HEK293 (cell line): Measurements from ENCODE around the gene ZNF865.

Experiments
- GLI4 ChIP-seq: fragments of 450-650 bp; formaldehyde crosslinking; IDR thresholded peaks from 2 replicates; pipeline ENCODE4 v1.5.1; 2016; ENCODE audit warnings: missing biosample characterization, missing genetic modification characterization
- HOXA7 ChIP-seq: sonication (generic); formaldehyde crosslinking; IDR thresholded peaks from 2 replicates; pipeline ENCODE4 v1.8.1; 2022; ENCODE audit warnings: missing genetic modification reagents, borderline replicate concordance
- MYNN ChIP-seq: fragments of 450-650 bp; formaldehyde crosslinking; IDR thresholded peaks from 2 replicates; pipeline ENCODE4 v1.5.1; 2016; ENCODE audit warnings: missing biosample characterization, missing genetic modification characterization, borderline replicate concordance
- ZNF174 ChIP-seq: fragments of 450-650 bp; formaldehyde crosslinking; IDR thresholded peaks from 2 replicates; pipeline ENCODE4 v1.5.0; 2017; ENCODE audit warnings: missing biosample characterization, mild to moderate bottlenecking, missing genetic modification characterization
- ZNF23 ChIP-seq: fragments of 450-650 bp; formaldehyde crosslinking; IDR thresholded peaks from 2 replicates; pipeline ENCODE4 v1.5.1; 2016; ENCODE audit warnings: missing biosample characterization, missing genetic modification characterization, borderline replicate concordance
- ZNF24 ChIP-seq: fragments of 450-650 bp; formaldehyde crosslinking; IDR thresholded peaks from 2 replicates; pipeline ENCODE4 v1.5.1; 2016; ENCODE audit warnings: missing biosample characterization, missing genetic modification characterization
- TF ChIP-seq, protein P1 (sequence below): fragments of 450-650 bp; formaldehyde crosslinking; IDR thresholded peaks from 2 replicates; pipeline ENCODE4 v1.5.1; 2016; ENCODE audit warnings: missing biosample characterization, missing genetic modification characterization
- TF ChIP-seq, protein P2 (sequence below): fragments of 450-650 bp; formaldehyde crosslinking; conservative IDR thresholded peaks from 2 replicates; pipeline ENCODE4 v1.5.1; 2016; ENCODE audit warnings: low read depth, missing biosample characterization, missing genetic modification characterization
- TF ChIP-seq, protein P3 (sequence below): fragments of 450-650 bp; formaldehyde crosslinking; IDR thresholded peaks from 2 replicates; pipeline ENCODE4 v1.5.1; 2016; ENCODE audit warnings: missing biosample characterization, missing genetic modification characterization

DNA sequence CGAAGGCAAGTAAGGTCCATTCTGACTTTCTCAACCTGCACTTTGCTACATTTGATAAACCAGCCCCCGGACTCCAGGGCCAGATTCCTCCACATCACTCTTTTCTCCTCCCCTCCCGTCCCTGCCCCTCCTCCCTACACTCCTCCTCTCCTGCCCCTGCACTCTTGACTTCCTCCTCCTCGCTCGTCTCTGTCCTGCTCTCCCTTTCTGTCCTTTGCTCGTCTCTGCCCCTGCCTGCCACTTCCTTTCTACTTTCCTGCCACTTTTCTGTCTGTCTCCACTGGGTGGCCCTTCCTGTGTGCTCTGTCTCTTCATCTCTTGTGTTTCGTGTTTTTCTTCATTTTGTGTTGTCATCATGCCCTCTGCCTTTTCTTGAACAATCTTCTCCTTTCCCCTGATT lies 56.4 kb downstream of the ZNF865 start:
- TF ChIP-seq, protein P1, sequence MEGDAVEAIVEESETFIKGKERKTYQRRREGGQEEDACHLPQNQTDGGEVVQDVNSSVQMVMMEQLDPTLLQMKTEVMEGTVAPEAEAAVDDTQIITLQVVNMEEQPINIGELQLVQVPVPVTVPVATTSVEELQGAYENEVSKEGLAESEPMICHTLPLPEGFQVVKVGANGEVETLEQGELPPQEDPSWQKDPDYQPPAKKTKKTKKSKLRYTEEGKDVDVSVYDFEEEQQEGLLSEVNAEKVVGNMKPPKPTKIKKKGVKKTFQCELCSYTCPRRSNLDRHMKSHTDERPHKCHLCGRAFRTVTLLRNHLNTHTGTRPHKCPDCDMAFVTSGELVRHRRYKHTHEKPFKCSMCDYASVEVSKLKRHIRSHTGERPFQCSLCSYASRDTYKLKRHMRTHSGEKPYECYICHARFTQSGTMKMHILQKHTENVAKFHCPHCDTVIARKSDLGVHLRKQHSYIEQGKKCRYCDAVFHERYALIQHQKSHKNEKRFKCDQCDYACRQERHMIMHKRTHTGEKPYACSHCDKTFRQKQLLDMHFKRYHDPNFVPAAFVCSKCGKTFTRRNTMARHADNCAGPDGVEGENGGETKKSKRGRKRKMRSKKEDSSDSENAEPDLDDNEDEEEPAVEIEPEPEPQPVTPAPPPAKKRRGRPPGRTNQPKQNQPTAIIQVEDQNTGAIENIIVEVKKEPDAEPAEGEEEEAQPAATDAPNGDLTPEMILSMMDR (tag by site-specific recombination) = peak; percentile 60; the same call in 1 of the 2 replicates
- TF ChIP-seq HOXA7 (CRISPR knock-in tag) = no peak
- TF ChIP-seq ZNF24 (tag by site-specific recombination) = no peak
- TF ChIP-seq, protein P2, sequence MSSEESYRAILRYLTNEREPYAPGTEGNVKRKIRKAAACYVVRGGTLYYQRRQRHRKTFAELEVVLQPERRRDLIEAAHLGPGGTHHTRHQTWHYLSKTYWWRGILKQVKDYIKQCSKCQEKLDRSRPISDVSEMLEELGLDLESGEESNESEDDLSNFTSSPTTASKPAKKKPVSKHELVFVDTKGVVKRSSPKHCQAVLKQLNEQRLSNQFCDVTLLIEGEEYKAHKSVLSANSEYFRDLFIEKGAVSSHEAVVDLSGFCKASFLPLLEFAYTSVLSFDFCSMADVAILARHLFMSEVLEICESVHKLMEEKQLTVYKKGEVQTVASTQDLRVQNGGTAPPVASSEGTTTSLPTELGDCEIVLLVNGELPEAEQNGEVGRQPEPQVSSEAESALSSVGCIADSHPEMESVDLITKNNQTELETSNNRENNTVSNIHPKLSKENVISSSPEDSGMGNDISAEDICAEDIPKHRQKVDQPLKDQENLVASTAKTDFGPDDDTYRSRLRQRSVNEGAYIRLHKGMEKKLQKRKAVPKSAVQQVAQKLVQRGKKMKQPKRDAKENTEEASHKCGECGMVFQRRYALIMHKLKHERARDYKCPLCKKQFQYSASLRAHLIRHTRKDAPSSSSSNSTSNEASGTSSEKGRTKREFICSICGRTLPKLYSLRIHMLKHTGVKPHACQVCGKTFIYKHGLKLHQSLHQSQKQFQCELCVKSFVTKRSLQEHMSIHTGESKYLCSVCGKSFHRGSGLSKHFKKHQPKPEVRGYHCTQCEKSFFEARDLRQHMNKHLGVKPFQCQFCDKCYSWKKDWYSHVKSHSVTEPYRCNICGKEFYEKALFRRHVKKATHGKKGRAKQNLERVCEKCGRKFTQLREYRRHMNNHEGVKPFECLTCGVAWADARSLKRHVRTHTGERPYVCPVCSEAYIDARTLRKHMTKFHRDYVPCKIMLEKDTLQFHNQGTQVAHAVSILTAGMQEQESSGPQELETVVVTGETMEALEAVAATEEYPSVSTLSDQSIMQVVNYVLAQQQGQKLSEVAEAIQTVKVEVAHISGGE (tag by site-specific recombination) = no peak
- no peak for TF ChIP-seq ZNF23 (tag by site-specific recombination)
- TF ChIP-seq ZNF174 (tag by site-specific recombination) = no peak
- TF ChIP-seq, protein P3, sequence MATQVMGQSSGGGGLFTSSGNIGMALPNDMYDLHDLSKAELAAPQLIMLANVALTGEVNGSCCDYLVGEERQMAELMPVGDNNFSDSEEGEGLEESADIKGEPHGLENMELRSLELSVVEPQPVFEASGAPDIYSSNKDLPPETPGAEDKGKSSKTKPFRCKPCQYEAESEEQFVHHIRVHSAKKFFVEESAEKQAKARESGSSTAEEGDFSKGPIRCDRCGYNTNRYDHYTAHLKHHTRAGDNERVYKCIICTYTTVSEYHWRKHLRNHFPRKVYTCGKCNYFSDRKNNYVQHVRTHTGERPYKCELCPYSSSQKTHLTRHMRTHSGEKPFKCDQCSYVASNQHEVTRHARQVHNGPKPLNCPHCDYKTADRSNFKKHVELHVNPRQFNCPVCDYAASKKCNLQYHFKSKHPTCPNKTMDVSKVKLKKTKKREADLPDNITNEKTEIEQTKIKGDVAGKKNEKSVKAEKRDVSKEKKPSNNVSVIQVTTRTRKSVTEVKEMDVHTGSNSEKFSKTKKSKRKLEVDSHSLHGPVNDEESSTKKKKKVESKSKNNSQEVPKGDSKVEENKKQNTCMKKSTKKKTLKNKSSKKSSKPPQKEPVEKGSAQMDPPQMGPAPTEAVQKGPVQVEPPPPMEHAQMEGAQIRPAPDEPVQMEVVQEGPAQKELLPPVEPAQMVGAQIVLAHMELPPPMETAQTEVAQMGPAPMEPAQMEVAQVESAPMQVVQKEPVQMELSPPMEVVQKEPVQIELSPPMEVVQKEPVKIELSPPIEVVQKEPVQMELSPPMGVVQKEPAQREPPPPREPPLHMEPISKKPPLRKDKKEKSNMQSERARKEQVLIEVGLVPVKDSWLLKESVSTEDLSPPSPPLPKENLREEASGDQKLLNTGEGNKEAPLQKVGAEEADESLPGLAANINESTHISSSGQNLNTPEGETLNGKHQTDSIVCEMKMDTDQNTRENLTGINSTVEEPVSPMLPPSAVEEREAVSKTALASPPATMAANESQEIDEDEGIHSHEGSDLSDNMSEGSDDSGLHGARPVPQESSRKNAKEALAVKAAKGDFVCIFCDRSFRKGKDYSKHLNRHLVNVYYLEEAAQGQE (tag by site-specific recombination) = no peak
- TF ChIP-seq GLI4 (tag by site-specific recombination) = no peak
- TF ChIP-seq MYNN (tag by site-specific recombination) = no peak
